ENCODE measurements around the gene AASDH.

- TF ChIP-seq CTCF (IDR thresholded peaks at IDR 0.05) (no peak), CHD2 (IDR thresholded peaks at IDR 0.05; ENCODE audit: low read length, partially characterized antibody) (no peak), MYC (IDR thresholded peaks at IDR 0.05; ENCODE audit: borderline replicate concordance, low read length) (no peak), POLR2A (IDR thresholded peaks at IDR 0.05; ENCODE audit: low read length) (no peak), MAZ (IDR thresholded peaks at IDR 0.05; ENCODE audit: borderline replicate concordance, low read depth, low read length) (no peak), CBX2 (IDR thresholded peaks at IDR 0.05; ENCODE audit: borderline replicate concordance, low read depth) (no peak), JUN (IDR thresholded peaks at IDR 0.05) (no peak), RCOR1 (IDR thresholded peaks at IDR 0.05; ENCODE audit: low read depth, low read length) (no peak), SMC3 (IDR thresholded peaks at IDR 0.05) (no peak), HDAC2 (IDR thresholded peaks at IDR 0.05) (no peak)
- TF ChIP-seq, protein P1, sequence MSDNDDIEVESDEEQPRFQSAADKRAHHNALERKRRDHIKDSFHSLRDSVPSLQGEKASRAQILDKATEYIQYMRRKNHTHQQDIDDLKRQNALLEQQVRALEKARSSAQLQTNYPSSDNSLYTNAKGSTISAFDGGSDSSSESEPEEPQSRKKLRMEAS (IDR thresholded peaks at IDR 0.05), result 0 out of 2 replicates have a peak, but pooled peaks have one; percentile 35
Measured at GRCh38 chr4:56330691-56331090, 56.6 kb downstream of the AASDH start.
